K562 (cell line): ENCODE results near the gene RECK.

Experiments used
- EZH2 ChIP-seq: IDR thresholded peaks from 2 replicates; pipeline ENCODE4 v1.6.1; 2012; ENCODE audit warnings: low read depth, mild to moderate bottlenecking, inconsistent platforms, low read length, borderline replicate concordance
- KLF10 ChIP-seq: fragments of 250-450 bp; sonication (Bioruptor Pico); IDR thresholded peaks from 2 replicates; pipeline ENCODE4 v1.6.1; 2021; ENCODE audit warnings: matching md5 sums
- NUFIP1 ChIP-seq: fragments of 450-650 bp; IDR thresholded peaks from 2 replicates; pipeline ENCODE4 v1.6.1; 2018; ENCODE audit not compliant: partially characterized antibody
- POLR2A ChIP-seq: fragments of 450-650 bp; conservative IDR thresholded peaks from 2 replicates; pipeline ENCODE4 v1.6.1; 2016
- PTTG1 ChIP-seq: fragments of 450-650 bp; IDR thresholded peaks from 2 replicates; pipeline ENCODE4 v1.6.1; 2016; ENCODE audit warnings: low read depth, mild to moderate bottlenecking, missing genetic modification characterization, missing compliant biosample characterization
- PYGO2 ChIP-seq: fragments of 450-650 bp; IDR thresholded peaks from 2 replicates; pipeline ENCODE4 v1.6.1; 2016; ENCODE audit warnings: mild to moderate bottlenecking, missing genetic modification characterization, moderate library complexity, missing compliant biosample characterization
- RAD21 ChIP-seq, 2 experiments: fragments of 250-450 bp in 1 of 2; fragments of 450-650 bp in 1 of 2; sonication (Bioruptor Pico) in 1 of 2; formaldehyde crosslinking in 1 of 2; IDR thresholded peaks in 1 of 2; conservative IDR thresholded peaks in 1 of 2; 2 replicates each; pipeline versions ENCODE4 v1.4.0 to v1.8.0; 2020 to 2022; ENCODE audit warnings: mild to moderate bottlenecking in 2 of 2, moderate library complexity in 1 of 2
- TBL1XR1 ChIP-seq, 2 experiments: IDR thresholded peaks; 2 replicates each; pipeline ENCODE4 v1.6.1; 2012; ENCODE audit warnings: improper control_type of control experiment in 2 of 2, low read length in 2 of 2, mild to moderate bottlenecking in 1 of 2
- TGIF2 ChIP-seq: sonication (generic); formaldehyde crosslinking; IDR thresholded peaks from 2 replicates; pipeline ENCODE4 v1.8.1; 2022; ENCODE audit warnings: mild to moderate bottlenecking, missing genetic modification reagents, moderate library complexity
- TF ChIP-seq, protein P1 (sequence below): fragments of 250-450 bp; sonication (Bioruptor Pico); IDR thresholded peaks from 2 replicates; pipeline ENCODE4 v1.8.0; 2021; ENCODE audit warnings: borderline replicate concordance, mild to moderate bottlenecking, moderate library complexity; ENCODE audit not compliant: poor library complexity, severe bottlenecking

DNA sequence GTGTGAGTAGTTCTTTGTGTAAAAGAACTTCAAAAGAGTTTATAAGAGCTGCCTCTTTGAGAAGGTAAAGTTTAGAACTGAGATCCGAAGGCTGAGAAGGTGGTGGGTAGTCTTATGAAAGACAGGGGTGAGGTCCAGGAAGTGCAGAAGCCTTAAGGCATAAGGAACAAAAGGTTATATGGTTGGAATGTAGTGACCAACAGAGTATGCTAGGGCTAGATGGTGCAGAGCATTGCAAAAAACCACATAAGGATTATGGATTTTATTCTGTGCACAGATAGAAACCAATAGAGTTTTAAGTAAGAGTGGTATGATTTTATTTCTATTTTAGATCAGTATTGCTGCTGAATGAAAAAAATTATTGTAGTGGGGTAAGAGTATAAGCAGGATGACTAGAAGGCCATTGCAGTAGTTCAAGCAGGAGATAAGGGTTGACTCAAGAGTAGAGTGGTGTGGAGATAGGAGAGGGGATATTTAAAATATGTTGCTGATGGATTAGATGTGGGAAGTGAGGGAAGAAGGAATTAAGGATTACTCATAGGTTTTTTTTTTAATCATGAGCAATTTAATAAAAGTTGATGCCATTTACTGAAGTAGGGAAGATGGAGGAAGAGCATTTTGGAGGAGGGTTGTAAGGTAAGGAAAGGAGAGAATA, 3.7 kb downstream of the RECK start:
- no peak for TF ChIP-seq POLR2A
- TF ChIP-seq EZH2: no peak
- TF ChIP-seq TGIF2 (CRISPR knock-in tag): no peak
- TF ChIP-seq NUFIP1: no peak
- no peak for TF ChIP-seq RAD21 (CRISPR knock-in tag; conservative IDR thresholded peaks at IDR 0.05 in 1 of 2, IDR thresholded peaks at IDR 0.05 in 1 of 2)
- no peak for TF ChIP-seq PTTG1
- TF ChIP-seq KLF10: no peak
- TF ChIP-seq, protein P1, sequence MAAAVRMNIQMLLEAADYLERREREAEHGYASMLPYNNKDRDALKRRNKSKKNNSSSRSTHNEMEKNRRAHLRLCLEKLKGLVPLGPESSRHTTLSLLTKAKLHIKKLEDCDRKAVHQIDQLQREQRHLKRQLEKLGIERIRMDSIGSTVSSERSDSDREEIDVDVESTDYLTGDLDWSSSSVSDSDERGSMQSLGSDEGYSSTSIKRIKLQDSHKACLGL (CRISPR knock-in tag): no peak
- no peak for TF ChIP-seq TBL1XR1 (IDR thresholded peaks at IDR 0.05; ENCODE audit: low read length in 2 of 2)
- TF ChIP-seq PYGO2 (tag): no peak
